GM13976 (cell line): ENCODE data around the gene SPI1.

Experiments used
- DNase-seq: peaks from one replicate; pipeline ENCODE4 v3.0.0; 2012; ENCODE audit warnings: low spot score
- in situ Hi-C: fragments of 300-500 bp; cut with MboI; formaldehyde crosslinking; loops from one replicate; pipeline ENCODE4 v1.12.0; 2022; ENCODE audit warnings: low sequenced_read_pairs, mixed read lengths, inconsistent platforms; ENCODE audit not compliant: unreplicated experiment
- TF ChIP-seq, protein P1 (sequence below): IDR thresholded peaks from 2 replicates; pipeline ENCODE4 v1.5.1; 2012; ENCODE audit warnings: borderline replicate concordance, mild to moderate bottlenecking; ENCODE audit not compliant: insufficient read depth; ENCODE audit errors: extremely low read depth, missing control alignments, control extremely low read depth

Gene SPI1

DNA sequence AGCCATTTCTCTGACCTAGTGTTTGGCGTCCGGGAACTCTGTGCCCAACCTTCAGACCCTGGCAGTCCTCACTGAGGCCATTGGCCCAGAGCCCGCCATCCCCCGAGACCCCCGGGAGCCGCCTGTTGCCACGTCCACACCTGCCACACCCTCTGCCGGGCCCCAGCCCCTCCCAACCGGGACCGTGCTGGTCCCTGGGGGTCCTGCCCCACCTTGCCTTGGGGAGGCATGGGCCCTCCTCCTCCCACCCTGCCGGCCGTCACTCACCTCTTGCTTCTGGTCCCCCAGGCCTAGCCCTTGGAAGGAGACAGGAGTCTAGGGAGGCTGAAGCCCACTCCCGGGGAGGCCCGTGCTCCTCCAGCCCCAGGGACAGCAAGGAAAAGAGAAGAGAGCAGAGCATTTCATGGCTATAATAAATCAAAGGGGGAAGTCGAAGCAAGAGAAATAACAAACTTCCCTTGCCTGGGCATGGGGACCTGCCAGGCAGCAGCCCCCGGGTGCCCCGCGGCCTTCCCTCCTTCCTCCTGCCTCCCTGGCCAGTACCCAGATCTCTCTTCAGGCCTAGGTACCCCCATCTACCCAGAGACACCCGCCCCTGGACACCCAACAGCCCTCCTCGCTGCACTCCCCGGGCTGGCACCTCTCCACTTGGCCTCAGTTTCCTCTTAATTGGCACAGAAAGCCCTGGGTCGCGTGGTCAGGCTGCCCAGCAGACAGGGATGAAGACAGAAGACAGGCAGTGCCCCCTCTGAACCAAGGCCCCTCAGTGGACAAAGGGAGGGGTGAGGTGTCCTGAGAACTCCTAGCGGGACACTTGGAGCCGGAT, 17.1 kb upstream of the SPI1 start:
- in situ Hi-C loops: no loop called here
- DNase-seq: no peak
- TF ChIP-seq, protein P1, sequence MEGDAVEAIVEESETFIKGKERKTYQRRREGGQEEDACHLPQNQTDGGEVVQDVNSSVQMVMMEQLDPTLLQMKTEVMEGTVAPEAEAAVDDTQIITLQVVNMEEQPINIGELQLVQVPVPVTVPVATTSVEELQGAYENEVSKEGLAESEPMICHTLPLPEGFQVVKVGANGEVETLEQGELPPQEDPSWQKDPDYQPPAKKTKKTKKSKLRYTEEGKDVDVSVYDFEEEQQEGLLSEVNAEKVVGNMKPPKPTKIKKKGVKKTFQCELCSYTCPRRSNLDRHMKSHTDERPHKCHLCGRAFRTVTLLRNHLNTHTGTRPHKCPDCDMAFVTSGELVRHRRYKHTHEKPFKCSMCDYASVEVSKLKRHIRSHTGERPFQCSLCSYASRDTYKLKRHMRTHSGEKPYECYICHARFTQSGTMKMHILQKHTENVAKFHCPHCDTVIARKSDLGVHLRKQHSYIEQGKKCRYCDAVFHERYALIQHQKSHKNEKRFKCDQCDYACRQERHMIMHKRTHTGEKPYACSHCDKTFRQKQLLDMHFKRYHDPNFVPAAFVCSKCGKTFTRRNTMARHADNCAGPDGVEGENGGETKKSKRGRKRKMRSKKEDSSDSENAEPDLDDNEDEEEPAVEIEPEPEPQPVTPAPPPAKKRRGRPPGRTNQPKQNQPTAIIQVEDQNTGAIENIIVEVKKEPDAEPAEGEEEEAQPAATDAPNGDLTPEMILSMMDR: no peak

DNA sequence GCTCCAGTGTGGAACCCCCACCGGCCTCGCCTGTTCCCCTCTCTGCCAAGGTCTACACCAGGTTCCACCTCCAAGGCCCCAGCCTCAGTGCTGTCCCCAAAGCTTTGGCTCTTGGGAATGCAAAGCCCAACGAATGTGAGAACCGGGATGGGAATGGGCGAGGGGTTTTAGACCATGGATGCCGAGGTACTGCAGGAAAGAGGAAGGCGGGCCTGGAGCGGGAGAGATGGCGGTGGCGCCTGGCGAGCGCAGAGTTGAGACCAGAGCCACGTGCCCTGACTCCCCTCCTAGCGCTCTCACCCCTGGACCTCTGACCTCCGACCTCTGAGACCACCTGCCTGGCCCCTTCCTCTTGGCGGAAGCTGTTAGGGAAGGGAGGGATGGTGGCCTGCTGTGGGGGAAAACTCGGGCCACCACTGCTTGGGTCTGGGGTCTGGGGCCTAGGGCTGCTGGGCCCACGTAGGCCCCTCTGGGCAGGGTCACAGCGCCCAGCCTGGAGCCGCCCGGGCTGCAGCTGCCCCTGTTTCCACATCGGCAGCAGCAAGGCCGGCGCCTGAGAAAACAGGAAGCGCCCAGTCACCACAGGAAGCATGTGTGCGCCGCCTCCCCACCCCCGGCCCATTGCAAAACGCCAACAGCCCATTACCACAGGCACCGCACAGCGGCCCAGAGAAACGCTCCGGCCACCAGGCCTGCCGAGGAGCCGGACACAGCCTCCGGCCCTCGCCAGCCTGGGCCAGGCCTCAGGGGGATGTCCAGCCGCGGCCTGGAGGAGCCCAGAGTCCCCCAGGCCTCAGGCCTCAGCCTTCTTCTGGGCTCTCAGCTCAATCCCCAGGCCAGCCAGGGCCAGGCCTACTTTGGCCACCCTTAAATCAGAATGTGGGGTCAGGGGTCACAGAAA, 16.2 kb upstream of the SPI1 start:
- DNase-seq: peak; percentile 91
- TF ChIP-seq, protein P1: no peak
- in situ Hi-C loops: no loop called here

DNA sequence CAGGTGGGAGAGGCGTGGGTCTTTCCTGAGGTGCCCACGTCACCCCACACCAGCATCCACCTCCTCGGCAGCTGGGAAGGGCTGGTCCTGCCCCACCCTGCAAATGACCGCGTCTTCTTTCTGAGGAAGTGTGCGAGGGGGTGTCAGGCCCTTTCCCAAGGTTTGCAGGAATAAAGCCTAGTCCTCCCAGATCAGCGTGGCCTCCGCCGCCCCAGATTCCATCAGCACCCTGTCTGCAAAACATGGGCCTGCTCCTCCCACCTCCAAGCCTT, 15.6 kb upstream of the SPI1 start:
- TF ChIP-seq, protein P1: no peak
- in situ Hi-C loops: no loop called here
- no peak for DNase-seq

DNA sequence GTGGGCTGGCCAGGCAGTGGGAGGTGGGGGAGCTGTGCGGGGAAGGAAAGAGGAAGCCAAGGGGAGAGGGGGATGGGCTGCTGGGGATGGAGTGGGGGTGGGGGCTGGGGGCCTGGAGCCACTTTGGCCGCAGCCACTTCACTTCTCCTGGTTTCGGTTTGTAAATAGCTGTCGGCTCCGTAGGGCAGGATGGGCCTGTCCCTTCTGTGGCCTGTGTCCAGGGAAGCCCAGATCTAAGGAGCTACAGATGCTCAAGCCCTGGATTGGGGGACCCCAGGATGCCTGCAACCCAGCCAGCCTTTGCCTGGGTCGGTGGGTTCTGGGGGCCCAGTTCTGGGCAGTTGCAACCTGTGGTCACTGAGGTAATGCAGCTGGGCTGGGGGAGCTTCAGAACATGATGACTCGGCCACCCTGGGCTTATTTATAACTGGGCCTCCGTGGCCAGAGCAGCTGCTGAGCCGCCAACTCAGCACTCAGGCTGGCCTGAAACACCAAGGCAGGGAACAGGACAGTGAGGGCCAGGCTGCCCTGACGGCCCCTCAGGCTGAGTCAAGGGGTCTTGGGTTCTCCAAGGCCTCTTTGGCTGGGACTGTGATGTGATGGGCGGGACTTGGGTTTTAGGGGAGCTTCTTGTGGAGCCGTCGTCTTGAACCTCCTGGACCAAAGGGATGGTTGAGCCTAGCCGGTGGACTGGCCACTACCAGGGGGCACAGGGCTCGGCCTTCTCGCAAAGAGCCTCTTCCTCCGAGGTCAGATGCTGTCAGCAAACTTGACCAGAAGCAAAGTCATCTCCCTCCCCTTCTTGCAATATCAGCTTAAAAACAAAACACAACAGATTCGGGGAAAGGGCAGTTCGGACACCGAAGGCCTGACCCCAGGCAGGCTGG, 15.1 kb upstream of the SPI1 start:
- DNase-seq: peak; percentile 75
- in situ Hi-C loops: no loop called here
- TF ChIP-seq, protein P1: no peak

DNA sequence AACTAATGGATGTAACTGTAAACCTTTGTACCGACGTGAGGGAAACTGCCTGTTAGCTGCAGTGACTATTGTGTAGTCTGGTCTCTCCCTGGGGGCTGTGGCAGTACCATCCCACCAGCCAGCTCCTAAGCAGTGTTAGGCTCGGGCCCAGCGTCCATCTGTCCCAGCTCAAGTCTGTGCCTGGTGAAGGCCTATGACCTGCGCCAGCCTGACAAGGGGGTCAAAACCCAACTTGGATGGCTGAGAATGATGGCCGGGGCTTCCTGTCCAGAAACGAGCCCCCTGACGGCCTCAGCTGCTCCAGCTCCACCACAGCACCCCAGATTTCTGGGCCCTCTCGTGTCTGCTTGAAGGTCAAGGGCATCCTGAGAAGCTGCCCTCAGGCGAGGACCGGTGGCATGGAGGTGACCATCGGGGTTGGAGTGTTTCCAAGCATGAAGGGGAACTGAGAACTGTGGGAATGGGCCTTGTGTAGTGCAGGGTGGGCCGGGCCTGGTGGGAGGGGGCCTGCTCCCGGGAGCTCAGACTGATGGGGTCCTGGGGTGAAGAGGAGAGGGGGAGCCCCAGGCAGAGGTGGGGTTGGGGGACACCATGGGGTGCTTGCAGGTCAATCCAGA, 14.3 kb upstream of the SPI1 start:
- no peak for DNase-seq
- TF ChIP-seq, protein P1: no peak
- in situ Hi-C loops: no loop called here

DNA sequence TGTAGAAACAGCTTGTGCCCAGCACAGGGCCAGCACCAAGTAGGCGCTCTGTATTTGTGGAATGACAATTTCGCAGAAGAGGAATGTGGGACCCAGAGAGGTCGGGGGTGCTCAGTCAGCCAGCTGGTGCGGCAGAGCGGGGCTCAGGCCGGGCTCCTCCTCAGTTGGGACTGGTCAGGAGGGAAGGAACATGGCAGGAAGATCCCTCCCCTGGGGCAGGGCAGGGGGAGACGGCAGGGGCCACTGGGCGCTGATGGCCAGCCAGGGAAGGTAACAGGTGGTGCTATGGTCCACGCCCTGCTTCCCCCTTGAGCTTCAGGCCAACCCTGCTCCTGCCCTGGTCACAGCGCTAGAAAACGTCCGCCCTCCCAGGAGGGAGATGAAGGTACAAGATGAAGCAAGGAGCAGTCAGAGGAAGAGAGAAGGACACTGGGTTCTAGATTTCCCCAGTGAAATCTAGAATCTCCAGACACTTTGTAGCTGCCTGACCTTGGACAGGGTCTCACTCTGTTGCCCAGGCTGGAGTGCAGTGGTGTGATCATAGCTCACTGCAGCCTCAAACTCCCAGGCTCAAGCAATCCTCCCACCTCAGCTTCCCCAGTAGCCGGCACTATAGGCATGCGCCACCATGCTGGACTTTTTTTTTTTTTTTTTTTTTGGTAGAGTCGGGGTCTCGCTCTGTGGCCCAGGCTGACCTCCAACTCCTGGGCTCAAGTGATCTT, 13.5 kb upstream of the SPI1 start:
- in situ Hi-C loops: no loop called here
- DNase-seq: no peak
- TF ChIP-seq, protein P1: no peak
